MCF 10A (cell line): ENCODE data around the gene IFITM2. TPM values are rescaled to one million over a fixed set of nuclear protein-coding genes. Genes with fewer than 3 reads are reported as not detected.

Experiments used
- BruUV-seq: library from RNA; stranded (reverse); fragments of 400-500 nt; replicated peaks from 2 replicates; lab custom pipeline; 2021; lab: Mats Ljungman, UMichigan
- CTCF ChIA-PET: fragments of 300-600 bp; sonication (Branson Sonifier 250); formaldehyde crosslinking; extraction: SDS; loops from one replicate; lab custom pipeline; 2021; ENCODE audit warnings: antibody characterized with exemption, inconsistent platforms; lab: Yijun Ruan, JAX
- POLR2A ChIA-PET: fragments of 300-600, 350-650 bp; sonication (Branson Sonifier 250); formaldehyde crosslinking; extraction: SDS; loops from one replicate; lab custom pipeline; 2020; ENCODE audit warnings: antibody characterized with exemption, inconsistent platforms; lab: Yijun Ruan, JAX
- DNase-seq: peaks from one replicate; pipeline ENCODE4 v3.0.0-alpha.2; 2018; ENCODE audit not compliant: unreplicated experiment
- H3K27ac Mint-ChIP-seq: one replicate; pipeline ENCODE4 v1.8.0; 2022; ENCODE audit warnings: mild to moderate bottlenecking, low read depth, mixed read lengths; ENCODE audit not compliant: unreplicated experiment
- H3K27me3 Mint-ChIP-seq: one replicate; pipeline ENCODE4 v1.8.0; 2022; ENCODE audit warnings: mixed read lengths; ENCODE audit not compliant: insufficient read depth, unreplicated experiment
- H3K36me3 Mint-ChIP-seq: one replicate; pipeline ENCODE4 v1.8.0; 2022; ENCODE audit warnings: mild to moderate bottlenecking, moderate library complexity, mixed read lengths; ENCODE audit not compliant: insufficient read depth, unreplicated experiment
- H3K4me1 Mint-ChIP-seq: one replicate; pipeline ENCODE4 v1.8.0; 2022; ENCODE audit warnings: mixed read lengths; ENCODE audit not compliant: insufficient read depth, unreplicated experiment
- H3K4me3 Mint-ChIP-seq: one replicate; pipeline ENCODE4 v1.8.0; 2022; ENCODE audit warnings: mild to moderate bottlenecking, moderate library complexity, mixed read lengths; ENCODE audit not compliant: unreplicated experiment
- H3K9me3 Mint-ChIP-seq: one replicate; pipeline ENCODE4 v1.8.0; 2022; ENCODE audit warnings: mixed read lengths; ENCODE audit not compliant: unreplicated experiment
- CTCF ChIP-seq: fragments of 200-600 bp; IDR thresholded peaks from one replicate; pipeline ENCODE4 v1.8.0; 2022; ENCODE audit warnings: antibody characterized with exemption, mild to moderate bottlenecking; ENCODE audit not compliant: unreplicated experiment
- intact Hi-C: fragments of 100-400 bp; cut with micrococcal nuclease; formaldehyde crosslinking; loops from 2 replicates; pipeline ENCODE4 v1.14.1; 2022
- total RNA-seq: library from RNA; stranded (reverse); gene quantifications from 2 replicates; pipeline ENCODE4 v1.2.3, GENCODE V29; 2022

IFITM2 gene
- total RNA-seq, 1 experiment from 2014 or later = 314 TPM

DNA sequence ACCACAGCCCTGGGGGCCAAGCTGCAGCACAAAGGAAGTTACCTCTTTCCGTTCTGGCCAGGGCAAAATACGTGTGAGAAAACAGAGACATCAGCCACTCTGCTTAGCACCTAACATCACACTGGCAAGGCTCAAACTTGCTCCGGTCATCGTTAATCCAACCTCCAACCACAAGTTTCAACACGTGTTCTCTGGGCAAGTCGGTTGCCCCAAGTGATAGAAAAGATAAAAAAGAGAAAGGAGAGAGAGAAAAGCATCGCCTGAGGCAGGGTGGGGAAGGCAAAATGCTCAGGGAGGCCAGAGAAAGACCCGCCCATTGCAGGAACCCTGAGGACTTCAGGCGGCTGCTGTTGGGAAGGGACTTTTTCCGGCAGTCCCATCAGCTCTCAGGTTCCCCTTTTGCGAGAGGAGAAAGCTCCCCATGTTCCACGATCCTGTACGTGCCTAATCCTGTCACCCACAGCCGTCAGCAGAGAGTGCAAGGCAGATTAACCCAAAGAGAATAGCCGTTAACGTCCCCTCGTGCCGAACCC, 43.2 kb downstream of the IFITM2 start:
- Mint-ChIP-seq H3K36me3 (peaks cover 7% of the 10 kb centered on the region), H3K9me3 (no peaks in the 10 kb centered on the region), H3K4me1 (peaks cover 36% of the 10 kb centered on the region), H3K27ac (peak overlapping the region; percentile 87), H3K27me3 (no peaks in the 10 kb centered on the region), H3K4me3 (peak overlapping the region; percentile 44)
- CTCF ChIA-PET = interaction anchor here (0.6 to 0.8 kb wide), 2 partner anchors 28 to 46 kb away, joined by 3 to 4 read pairs; no protein-coding TSS in a partner anchor
- intact Hi-C loops = no loop called here
- no TSS peak for BruUV-seq
- no peak for TF ChIP-seq CTCF
- DNase-seq = peak; percentile 90
- POLR2A ChIA-PET = interaction anchor here (0.7 to 1.6 kb wide), 5 partner anchors 20 to 144 kb away, joined by 3 to 5 read pairs (median 4); partner anchors contain the start of genes BET1L and RIC8A

DNA sequence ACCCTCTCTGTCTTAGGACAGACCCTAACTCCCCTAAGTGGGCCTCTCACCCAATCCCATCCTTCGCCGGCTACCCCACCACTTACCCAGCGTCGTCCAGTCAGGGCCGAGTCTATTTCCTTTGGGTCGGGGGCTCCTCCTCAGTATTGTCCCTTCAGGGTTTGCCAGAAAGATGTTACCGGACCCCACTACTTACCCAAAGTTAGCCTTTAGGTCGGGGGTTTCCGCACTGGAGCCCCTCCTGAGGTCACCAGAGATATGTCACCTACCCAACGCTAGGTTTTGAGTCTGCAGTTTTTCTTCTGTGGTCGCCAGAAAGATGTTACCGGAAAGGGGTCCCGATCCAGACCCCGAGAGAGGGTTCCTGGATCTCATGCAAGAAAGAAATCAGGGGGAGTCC, 43.8 kb downstream of the IFITM2 start:
- Mint-ChIP-seq H3K36me3 (peaks cover 7% of the 10 kb centered on the region), H3K4me1 (peaks cover 36% of the 10 kb centered on the region), H3K4me3 (no peak overlapping the region), H3K27me3 (no peaks in the 10 kb centered on the region), H3K27ac (peak overlapping the region; percentile 87), H3K9me3 (no peaks in the 10 kb centered on the region)
- BruUV-seq = no TSS peak
- CTCF ChIA-PET = no interaction called here
- POLR2A ChIA-PET = interaction anchor here (1.0 to 1.6 kb wide), 3 partner anchors 20 to 144 kb away, joined by 3 to 5 read pairs (median 3); partner anchors contain the start of genes BET1L and RIC8A
- TF ChIP-seq CTCF = no peak
- intact Hi-C loops = no loop called here
- DNase-seq = no peak

DNA sequence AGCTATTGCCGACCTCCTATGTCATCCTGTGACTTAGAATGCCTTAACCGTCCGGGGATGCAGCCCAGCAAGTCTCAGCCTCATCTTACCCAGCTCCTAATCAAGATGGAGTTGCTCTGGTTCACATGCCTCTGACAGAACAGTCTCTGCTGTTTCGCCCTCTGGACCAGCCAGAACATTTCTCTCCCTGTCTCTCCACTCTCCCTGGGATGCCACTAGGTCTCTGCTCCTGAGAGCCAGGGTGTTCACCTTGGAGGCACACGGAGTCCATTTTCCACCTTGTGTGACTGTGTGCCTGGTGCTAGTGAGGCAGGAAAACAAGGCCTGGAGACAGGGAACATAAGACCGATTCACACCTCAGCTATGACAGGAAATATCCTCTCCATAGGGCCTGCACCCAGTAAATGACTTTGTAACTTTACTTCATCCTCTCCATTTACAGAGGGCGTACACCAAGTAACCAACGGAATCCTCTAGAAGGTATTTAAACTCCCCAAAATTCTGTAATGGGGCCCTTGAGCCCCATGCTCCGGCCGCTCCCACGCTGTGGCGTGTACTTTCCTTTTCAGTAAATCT, 44.9 kb downstream of the IFITM2 start:
- H3K27ac Mint-ChIP-seq = peak overlapping the region; percentile 83
- H3K9me3 Mint-ChIP-seq = no peaks in the 10 kb centered on the region
- H3K4me1 Mint-ChIP-seq = peaks cover 36% of the 10 kb centered on the region
- ChIA-PET CTCF (interaction anchor here (0.7 kb wide), 1 partner anchor 207 kb away, joined by 3 read pairs; no protein-coding TSS in a partner anchor), POLR2A (interaction anchor here (0.6 to 1.7 kb wide), 3 partner anchors 25 to 44 kb away, joined by 3 to 4 read pairs (median 3); no protein-coding TSS in a partner anchor)
- no peak overlapping the region for H3K4me3 Mint-ChIP-seq
- no peak for DNase-seq
- H3K27me3 Mint-ChIP-seq = no peaks in the 10 kb centered on the region
- no TSS peak for BruUV-seq
- intact Hi-C loops = no loop called here
- H3K36me3 Mint-ChIP-seq = peaks cover 7% of the 10 kb centered on the region
- no peak for TF ChIP-seq CTCF

DNA sequence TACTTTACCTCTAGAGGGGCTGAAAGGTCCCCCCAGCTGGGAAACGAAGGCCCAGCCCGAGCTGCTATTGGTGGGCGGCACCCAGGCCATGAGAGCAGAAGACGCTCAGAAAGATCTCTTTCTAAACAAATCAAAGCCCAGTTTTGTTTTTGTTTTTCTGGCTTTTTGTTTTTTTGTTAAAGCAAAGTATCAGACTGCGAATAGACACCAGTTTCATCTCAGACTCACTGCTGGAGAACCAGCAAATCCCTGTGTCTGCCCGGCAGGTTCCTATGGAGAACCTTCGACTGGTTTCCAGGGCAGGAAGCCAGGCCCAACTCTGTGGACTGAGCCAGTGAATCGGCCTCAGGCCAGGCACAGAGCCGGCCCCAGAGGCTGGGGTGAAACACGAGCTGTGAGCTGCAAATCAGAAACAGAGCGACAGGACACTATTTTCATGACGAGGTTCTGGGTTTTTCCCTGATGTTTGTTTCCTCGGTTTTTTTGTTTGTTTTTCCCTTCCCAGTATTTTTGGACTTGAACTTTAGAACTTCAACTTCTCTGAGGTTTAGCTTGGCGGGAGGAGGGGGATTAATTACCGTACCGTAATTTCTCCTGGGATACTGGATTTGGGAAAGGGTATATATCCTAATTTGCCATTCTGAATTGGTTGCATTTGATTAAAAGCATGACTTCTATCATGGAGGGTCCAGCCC, 45.7 kb downstream of the IFITM2 start:
- BruUV-seq = no TSS peak
- peak; percentile 57 for DNase-seq
- intact Hi-C loops = no loop called here
- peak overlapping the region; percentile 83 for H3K27ac Mint-ChIP-seq
- no peak for TF ChIP-seq CTCF
- H3K36me3 Mint-ChIP-seq = peaks cover 7% of the 10 kb centered on the region
- CTCF ChIA-PET = interaction anchor here (0.9 to 1.1 kb wide), 2 partner anchors 10 to 13 kb away, joined by 3 to 5 read pairs; no protein-coding TSS in a partner anchor
- no peak overlapping the region for H3K4me3 Mint-ChIP-seq
- no peaks in the 10 kb centered on the region for H3K27me3 Mint-ChIP-seq
- H3K9me3 Mint-ChIP-seq = no peaks in the 10 kb centered on the region
- POLR2A ChIA-PET = interaction anchor here (0.6 to 1.7 kb wide), 5 partner anchors 34 to 119 kb away, joined by 3 to 4 read pairs (median 3); partner anchors contain the start of gene PSMD13
- H3K4me1 Mint-ChIP-seq = peaks cover 36% of the 10 kb centered on the region
